ENCODE measurements around the gene RAB15. TPM values are rescaled to one million over a fixed set of nuclear protein-coding genes. Genes with fewer than 3 reads are reported as not detected.

The RAB15 gene
- total RNA-seq, 1 experiment from 2014 or later: 3.3 TPM

DNA sequence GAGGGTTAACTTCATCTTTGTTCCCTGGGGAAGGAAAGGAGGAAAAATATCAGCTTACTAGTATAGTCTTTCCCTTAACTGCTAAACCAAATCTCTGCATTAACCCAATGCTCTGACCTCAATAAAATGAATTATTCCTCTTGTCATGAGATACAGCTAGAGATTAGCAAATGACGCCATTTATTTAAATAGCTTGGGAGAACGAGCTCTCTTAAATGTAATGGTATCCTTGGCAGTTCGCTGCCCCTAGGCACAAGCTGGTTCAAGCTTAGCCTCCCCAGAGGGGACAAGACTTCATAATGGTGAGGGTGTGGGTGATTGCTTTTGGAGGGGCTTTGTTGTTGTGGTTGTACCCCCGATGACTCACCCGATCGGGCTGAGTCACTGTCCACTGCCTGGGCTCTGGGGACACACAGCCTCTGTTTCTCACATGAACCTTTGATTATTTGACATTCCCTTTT is 34.2 kb upstream of the RAB15 start:
- H3K79me2 ChIP-seq (ENCODE audit: insufficient read depth, low read length): peaks cover 4% of the 10 kb centered on the region; the same call in 1 of the 2 replicates
- H3K27ac ChIP-seq (ENCODE audit: low read depth, low read length): no peak overlapping the region
- H3K9ac ChIP-seq (ENCODE audit: low read length): no peak overlapping the region
- no peak for ATAC-seq
- H4K20me1 ChIP-seq (ENCODE audit: insufficient read depth): no peaks in the 10 kb centered on the region
- DNase-seq (ENCODE audit: low read depth, low spot score): no peak
- no peaks in the 10 kb centered on the region for H3K27me3 ChIP-seq (ENCODE audit: insufficient read depth, low read length)
- no peaks in the 10 kb centered on the region for H3K36me3 ChIP-seq (ENCODE audit: control insufficient read depth in 1 of 2, insufficient read depth in 2 of 2, low read length in 2 of 2)
- peaks cover 0 to 7% of the 10 kb centered on the region in 2 experiments; a peak in 1 of 4 replicates for H3K4me1 ChIP-seq (ENCODE audit: control insufficient read depth in 1 of 2, insufficient read depth in 2 of 2, low read length in 2 of 2)
- ChIA-PET CTCF (interaction anchor here (1.1 kb wide), 1 partner anchor 14 kb away, joined by 6 read pairs; no protein-coding TSS in a partner anchor), RAD21 (ENCODE audit: low non-redundant PET in 1 of 2, low total read pairs in 2 of 2, uncharacterized antibody in 2 of 2, unreplicated experiment in 2 of 2) (no interaction called here), POLR2A (no interaction called here)
- H3K9me2 ChIP-seq (ENCODE audit: insufficient read depth): no peaks in the 10 kb centered on the region
- TF ChIP-seq EZH2 (IDR thresholded peaks at IDR 0.05) (no peak), ELF1 (IDR thresholded peaks at IDR 0.05; ENCODE audit: borderline replicate concordance, low read depth) (no peak)
- TF ChIP-seq, protein P1, sequence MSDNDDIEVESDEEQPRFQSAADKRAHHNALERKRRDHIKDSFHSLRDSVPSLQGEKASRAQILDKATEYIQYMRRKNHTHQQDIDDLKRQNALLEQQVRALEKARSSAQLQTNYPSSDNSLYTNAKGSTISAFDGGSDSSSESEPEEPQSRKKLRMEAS (IDR thresholded peaks at IDR 0.05): no peak
- H2AFZ ChIP-seq (ENCODE audit: low read depth, low read length, poor library complexity, severe bottlenecking): no peak overlapping the region
- no TSS peak for BruUV-seq (replicated peaks)
- H3K4me2 ChIP-seq (ENCODE audit: low read length): peak overlapping the region; percentile 3; the same call in 1 of the 2 replicates
- H3K4me3 ChIP-seq (replicated peaks in 1 of 2; ENCODE audit: low read depth in 1 of 2, low read length in 2 of 2): no peak overlapping the region
- no peaks in the 10 kb centered on the region for H3K9me3 ChIP-seq (ENCODE audit: control insufficient read depth in 1 of 2, insufficient read depth in 1 of 2, low read depth in 1 of 2, low read length in 2 of 2)
- intact Hi-C loops (cut with micrococcal nuclease): no loop called here

DNA sequence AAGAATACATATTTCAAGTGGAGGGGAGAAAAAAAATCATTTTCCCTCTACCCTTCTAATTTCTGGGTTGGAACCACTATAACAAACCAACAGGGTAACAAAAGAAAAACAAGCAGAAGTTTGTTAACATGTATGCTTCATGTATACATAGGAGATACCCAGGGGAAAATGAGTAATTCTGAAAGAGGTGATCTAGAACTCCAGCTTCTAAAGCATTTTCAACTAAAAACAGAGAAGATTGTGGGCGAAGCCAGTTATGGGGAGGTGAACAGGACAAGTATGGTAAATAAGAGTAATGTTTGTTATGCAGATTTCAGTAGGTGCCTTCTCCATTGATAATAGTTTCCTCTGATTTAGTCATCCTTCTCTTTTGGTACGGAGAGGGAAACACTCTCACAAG is 31.3 kb upstream of the RAB15 start:
- Histone ChIP-seq H3K27ac (ENCODE audit: low read depth, low read length) (no peak overlapping the region), H3K36me3 (ENCODE audit: control insufficient read depth in 1 of 2, insufficient read depth in 2 of 2, low read length in 2 of 2) (no peaks in the 10 kb centered on the region), H3K79me2 (ENCODE audit: insufficient read depth, low read length) (peaks cover 25% of the 10 kb centered on the region), H3K4me1 (ENCODE audit: control insufficient read depth in 1 of 2, insufficient read depth in 2 of 2, low read length in 2 of 2) (peaks cover 2 to 12% of the 10 kb centered on the region in 2 experiments; a peak in 2 of 4 replicates), H3K27me3 (ENCODE audit: insufficient read depth, low read length) (no peaks in the 10 kb centered on the region), H3K9me2 (ENCODE audit: insufficient read depth) (no peaks in the 10 kb centered on the region), H3K4me2 (ENCODE audit: low read length) (no peak overlapping the region), H2AFZ (ENCODE audit: low read depth, low read length, poor library complexity, severe bottlenecking) (no peak overlapping the region), H3K9ac (ENCODE audit: low read length) (no peak overlapping the region), H3K9me3 (ENCODE audit: control insufficient read depth in 1 of 2, insufficient read depth in 1 of 2, low read depth in 1 of 2, low read length in 2 of 2) (no peaks in the 10 kb centered on the region), H3K4me3 (replicated peaks in 1 of 2; ENCODE audit: low read depth in 1 of 2, low read length in 2 of 2) (no peak overlapping the region), H4K20me1 (ENCODE audit: insufficient read depth) (no peaks in the 10 kb centered on the region)
- CTCF ChIA-PET: no interaction called here
- intact Hi-C loops (cut with micrococcal nuclease): no loop called here
- no peak for ATAC-seq
- RAD21 ChIA-PET (ENCODE audit: low non-redundant PET in 1 of 2, low total read pairs in 2 of 2, uncharacterized antibody in 2 of 2, unreplicated experiment in 2 of 2): no interaction called here
- POLR2A ChIA-PET: no interaction called here
- DNase-seq (ENCODE audit: low read depth, low spot score): no peak
- BruUV-seq (replicated peaks): no TSS peak
- TF ChIP-seq, protein P1 (IDR thresholded peaks at IDR 0.05): no peak
- TF ChIP-seq EZH2phosphoT487 (IDR thresholded peaks at IDR 0.05; ENCODE audit: borderline replicate concordance): no peak
